HUES64 (cell line): ENCODE measurements around the gene ZNF169.
"Not testable (repeated sequence)": the region's sequence is repeated elsewhere in the genome, so short reads cannot be mapped to it uniquely, and the experiment has no call there.

ENCODE experiments used
- H3K27ac ChIP-seq: 2 replicates; pipeline ENCODE4 v1.7.0; 2013; ENCODE audit warnings: low read depth, low read length, inconsistent platforms
- H3K27me3 ChIP-seq: 2 replicates; pipeline ENCODE4 v1.6.1; 2013; ENCODE audit warnings: mild to moderate bottlenecking, low read length; ENCODE audit not compliant: insufficient read depth
- H3K36me3 ChIP-seq: 2 replicates; pipeline ENCODE4 v1.6.1; 2013; ENCODE audit warnings: mild to moderate bottlenecking, low read length; ENCODE audit not compliant: insufficient read depth
- H3K4me1 ChIP-seq: 2 replicates; pipeline ENCODE4 v1.6.1; 2013; ENCODE audit warnings: mild to moderate bottlenecking, low read length, moderate library complexity; ENCODE audit not compliant: insufficient read depth
- H3K4me3 ChIP-seq: 2 replicates; pipeline ENCODE4 v1.5.1; 2013; ENCODE audit warnings: mild to moderate bottlenecking, low read length, moderate library complexity
- H3K9ac ChIP-seq: 2 replicates; pipeline ENCODE4 v1.6.1; 2013; ENCODE audit warnings: mild to moderate bottlenecking, low read depth, low read length
- H3K9me3 ChIP-seq: 2 replicates; pipeline ENCODE4 v1.6.1; 2013; ENCODE audit warnings: low read depth, low read length; ENCODE audit not compliant: insufficient read depth
- WGBS: fragments of 150-250, 120-280 bp; methylation state at CpG from one replicate; pipeline ENCODE4 v1.1.7; 2013; ENCODE audit warnings: missing lambda C conversion rate; 5-methylcytosine and 5-hydroxymethylcytosine counted together

The ZNF169 gene

DNA sequence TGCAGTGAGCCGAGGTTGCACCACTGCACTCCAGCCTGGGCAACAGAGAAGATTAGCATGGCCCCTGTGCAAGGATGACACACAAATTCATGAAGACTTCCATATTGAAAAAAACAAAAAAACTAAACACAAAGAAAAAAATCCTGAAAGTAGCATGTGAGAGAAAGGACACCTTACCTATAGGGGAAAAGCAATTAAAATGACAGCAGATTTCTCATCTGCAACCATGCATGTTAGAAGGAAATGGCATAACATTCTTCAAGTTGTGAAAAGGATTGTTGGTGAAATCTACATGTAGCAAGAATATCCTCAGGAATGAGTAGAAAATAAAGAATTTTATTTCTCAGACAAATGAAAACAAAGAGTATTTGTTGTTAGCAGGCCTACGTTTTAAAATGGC lies 13.4 kb upstream of the ZNF169 start:
- 92% methylated on average over 2 of the region's 2 CpGs for WGBS
- H3K27ac ChIP-seq = no peak overlapping the region
- H3K36me3 ChIP-seq = no peaks in the 10 kb centered on the region

GRCh38 chr9:94250456-94250855 lies 8.6 kb upstream of the ZNF169 start:
- H3K27me3 ChIP-seq = no peaks in the 10 kb centered on the region
- 70% methylated on average over 4 of the region's 4 CpGs for WGBS
- H3K4me1 ChIP-seq = no peaks in the 10 kb centered on the region
- no peak overlapping the region for H3K27ac ChIP-seq
- H3K9me3 ChIP-seq = no peaks in the 10 kb centered on the region
- H3K9ac ChIP-seq = no peak overlapping the region
- H3K4me3 ChIP-seq = no peak overlapping the region
- no peaks in the 10 kb centered on the region for H3K36me3 ChIP-seq

More for the DNA sequence above, 13.4 kb upstream of the ZNF169 start:
- H3K27me3 ChIP-seq = no peaks in the 10 kb centered on the region
- no peaks in the 10 kb centered on the region for H3K4me1 ChIP-seq
- H3K9me3 ChIP-seq = no peaks in the 10 kb centered on the region
- H3K4me3 ChIP-seq = no peak overlapping the region
- no peak overlapping the region for H3K9ac ChIP-seq

DNA sequence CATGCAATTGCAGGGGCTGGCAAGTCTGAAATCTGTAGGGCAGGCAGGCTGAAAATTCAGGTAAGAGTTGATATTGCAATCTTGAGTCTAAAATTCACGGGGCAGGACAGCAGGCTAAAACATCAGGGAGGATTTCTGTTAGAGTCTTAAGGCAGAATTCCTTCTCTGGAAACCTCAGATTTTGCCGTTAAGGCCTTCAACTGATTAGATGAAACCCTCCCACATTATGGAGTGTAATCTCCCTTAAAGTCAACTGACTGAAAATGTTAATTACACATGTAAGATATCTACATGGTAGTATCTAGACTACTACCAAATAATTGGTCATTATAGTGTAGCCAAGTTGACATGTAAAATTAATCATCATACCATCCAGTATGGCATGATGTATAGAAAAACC lies 3.1 kb upstream of the ZNF169 start:
- no peaks in the 10 kb centered on the region for H3K9me3 ChIP-seq
- H3K4me3 ChIP-seq = no peak overlapping the region
- H3K27ac ChIP-seq = no peak overlapping the region
- H3K4me1 ChIP-seq = no peaks in the 10 kb centered on the region; the same call in 1 of the 2 replicates
- H3K27me3 ChIP-seq = no peaks in the 10 kb centered on the region
- no peak overlapping the region for H3K9ac ChIP-seq
- WGBS = 83% methylated on average over 2 of the region's 2 CpGs
- H3K36me3 ChIP-seq = no peaks in the 10 kb centered on the region

- 97% methylated on average over 3 of the region's 3 CpGs for WGBS
- H3K9me3 ChIP-seq = peaks cover 31% of the 10 kb centered on the region
- H3K9ac ChIP-seq, H3K27ac ChIP-seq, H3K27me3 ChIP-seq, H3K4me3 ChIP-seq, H3K36me3 ChIP-seq, H3K4me1 ChIP-seq: not testable (repeated sequence)
Measured at GRCh38 chr9:94265626-94266402, 6.7 kb downstream of the ZNF169 start.

GRCh38 chr9:94269264-94269663 lies 10.2 kb downstream of the ZNF169 start:
- Histone ChIP-seq H3K36me3 (peaks cover 7% of the 10 kb centered on the region; the same call in 1 of the 2 replicates), H3K27me3 (no peaks in the 10 kb centered on the region), H3K9ac (no peak overlapping the region), H3K4me3 (no peak overlapping the region), H3K4me1 (no peaks in the 10 kb centered on the region), H3K9me3 (peaks cover 31% of the 10 kb centered on the region), H3K27ac (no peak overlapping the region)
- 97% methylated on average over 6 of the region's 8 CpGs for WGBS

- Histone ChIP-seq H3K27ac (no peak overlapping the region), H3K36me3 (0 out of 2 replicates have a peak, but pooled peaks cover 2% of the 10 kb centered on the region), H3K27me3 (no peaks in the 10 kb centered on the region), H3K4me3 (no peak overlapping the region), H3K9ac (no peak overlapping the region), H3K4me1 (no peaks in the 10 kb centered on the region), H3K9me3 (peaks cover 31% of the 10 kb centered on the region)
- WGBS = 89% methylated on average over 1 of the region's 1 CpG
Measured at GRCh38 chr9:94270009-94270408, 10.9 kb downstream of the ZNF169 start.

DNA sequence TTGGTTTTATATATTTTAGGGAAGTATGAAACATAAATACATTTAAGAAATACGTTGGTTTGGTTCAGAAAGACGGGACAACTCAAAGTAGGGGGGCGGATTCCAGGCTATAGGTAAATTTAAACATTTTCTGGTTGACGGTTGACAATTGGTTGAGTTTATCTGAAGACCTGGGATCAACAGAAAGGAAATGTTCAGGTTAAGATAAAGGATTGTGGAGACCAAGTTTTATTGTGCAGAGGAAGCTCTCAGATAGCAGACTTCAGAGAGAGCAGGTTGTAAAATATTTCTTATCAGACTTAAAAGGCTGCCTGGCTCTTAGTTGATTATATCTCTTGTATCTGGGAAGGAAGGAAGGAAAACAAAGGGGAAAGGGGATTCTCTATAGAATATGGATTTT lies 17.9 kb downstream of the ZNF169 start:
- not testable (repeated sequence) for H3K4me1 ChIP-seq, H3K4me3 ChIP-seq, H3K27ac ChIP-seq, H3K9ac ChIP-seq, H3K9me3 ChIP-seq, H3K27me3 ChIP-seq
- H3K36me3 ChIP-seq = peaks cover 28% of the 10 kb centered on the region
- 94% methylated on average over 4 of the region's 4 CpGs for WGBS

DNA sequence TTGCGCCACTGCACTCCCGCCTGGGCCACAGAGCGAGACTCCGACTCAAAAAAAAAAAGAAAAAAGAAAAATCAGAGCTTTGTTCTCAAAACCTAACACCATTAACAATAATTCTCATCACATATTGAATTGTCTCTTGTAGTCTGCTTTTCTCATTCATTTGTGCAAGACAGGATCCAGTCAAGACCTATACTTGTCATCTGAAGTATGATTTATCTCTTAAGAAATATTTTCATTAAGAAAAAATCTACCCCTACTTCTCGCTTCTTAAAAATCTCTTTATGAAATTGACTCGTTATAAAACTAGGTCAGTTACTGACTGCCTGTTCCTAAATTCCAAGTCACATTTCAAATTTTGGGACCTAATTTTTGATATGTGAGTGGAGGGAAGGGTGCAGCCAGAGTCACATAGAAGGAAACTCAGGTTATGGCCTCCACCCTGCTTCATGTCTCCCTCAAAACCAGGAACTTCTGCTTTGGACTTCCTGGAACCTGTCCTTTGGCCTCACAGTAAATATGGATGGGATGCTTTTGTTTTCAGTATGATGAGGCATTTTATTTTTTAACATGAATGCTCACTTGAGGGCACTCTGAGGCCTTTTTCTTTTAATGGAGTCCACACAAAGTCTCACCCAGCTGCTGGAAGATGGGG lies 18.9 kb downstream of the ZNF169 start:
- 97% methylated on average over 6 of the region's 6 CpGs for WGBS
- no peak overlapping the region for H3K4me3 ChIP-seq
- no peak overlapping the region for H3K27ac ChIP-seq
- H3K9ac ChIP-seq = no peak overlapping the region
- H3K36me3 ChIP-seq = peaks cover 28% of the 10 kb centered on the region
- no peaks in the 10 kb centered on the region for H3K27me3 ChIP-seq
- no peaks in the 10 kb centered on the region for H3K4me1 ChIP-seq
- peaks cover 7% of the 10 kb centered on the region for H3K9me3 ChIP-seq

DNA sequence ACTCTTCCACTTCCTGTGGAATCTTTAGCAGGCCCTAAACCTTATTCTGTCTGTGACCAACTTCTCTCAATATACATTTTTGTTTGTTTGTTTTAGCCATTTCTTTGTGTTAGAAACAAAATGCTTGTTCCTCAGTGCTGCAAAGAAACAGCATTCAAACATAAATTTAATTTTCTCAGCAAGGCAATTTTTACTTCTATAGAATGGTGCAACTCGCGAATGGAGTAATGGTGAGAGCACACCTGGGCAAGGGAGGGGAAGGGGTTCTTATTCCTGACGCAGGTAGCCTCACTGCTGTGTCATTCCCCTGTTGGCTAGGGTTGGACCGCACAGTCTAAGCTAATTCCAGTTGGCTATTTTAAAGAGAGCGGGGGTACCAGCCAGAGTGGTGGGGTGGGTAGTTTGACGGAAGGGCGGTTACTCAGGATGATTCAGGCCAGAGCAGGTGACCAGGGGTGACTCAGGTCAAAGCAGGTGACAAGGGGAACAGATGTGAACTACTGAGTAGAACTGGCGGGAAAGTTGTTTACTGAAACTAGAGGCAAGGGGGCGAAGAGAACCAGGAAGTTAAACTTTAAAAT lies 21.4 kb downstream of the ZNF169 start:
- Histone ChIP-seq H3K4me3 (no peak overlapping the region), H3K9me3 (peaks cover 7% of the 10 kb centered on the region), H3K36me3 (peaks cover 28% of the 10 kb centered on the region), H3K4me1 (no peaks in the 10 kb centered on the region), H3K27ac (no peak overlapping the region), H3K27me3 (no peaks in the 10 kb centered on the region), H3K9ac (no peak overlapping the region)
- WGBS = 94% methylated on average over 8 of the region's 9 CpGs

DNA sequence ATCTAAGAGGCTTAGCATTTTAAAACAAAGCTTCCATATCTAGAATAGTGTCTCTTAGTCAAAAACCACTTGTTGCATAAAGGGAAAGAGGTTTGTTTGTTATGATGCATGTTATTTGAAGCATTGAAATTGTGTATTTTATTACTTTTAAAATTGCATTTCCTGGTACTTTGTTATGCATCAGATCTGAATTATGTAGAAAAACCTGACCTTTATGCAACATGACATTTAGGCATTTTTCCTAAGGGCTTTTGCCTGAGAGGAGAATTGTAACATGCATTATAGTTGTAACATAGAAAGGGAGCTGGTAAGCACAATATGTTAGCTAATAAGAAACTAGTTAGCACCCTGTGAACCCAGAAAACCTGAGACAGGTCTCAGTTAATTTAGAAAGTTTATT lies 22.0 kb downstream of the ZNF169 start:
- H3K27me3 ChIP-seq = no peaks in the 10 kb centered on the region
- H3K9ac ChIP-seq = no peak overlapping the region
- H3K4me3 ChIP-seq = no peak overlapping the region

DNA sequence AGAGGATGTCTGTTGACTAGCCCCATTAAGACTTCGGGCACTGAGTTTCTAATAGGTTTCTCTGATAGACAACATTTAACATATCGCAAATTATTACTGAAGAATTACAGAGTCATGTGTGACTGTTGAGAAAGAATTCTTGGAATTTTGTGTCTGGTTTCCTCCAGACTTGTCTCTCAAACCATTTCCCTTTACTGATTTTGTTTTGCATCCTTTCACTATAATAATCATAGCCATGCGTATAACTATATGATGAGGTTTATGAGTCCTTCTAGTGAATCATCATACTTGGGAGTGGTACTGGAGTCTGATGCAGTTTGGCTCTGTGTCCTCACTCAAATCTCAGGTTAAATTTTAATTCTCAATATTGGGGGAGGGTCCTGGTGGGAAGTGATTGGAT lies 27.0 kb downstream of the ZNF169 start:
- H3K9me3 ChIP-seq = peaks cover under 1% of the 10 kb centered on the region; the same call in 1 of the 2 replicates
- H3K27me3 ChIP-seq = no peaks in the 10 kb centered on the region
- no peak overlapping the region for H3K4me3 ChIP-seq
- no peaks in the 10 kb centered on the region for H3K4me1 ChIP-seq
- no peak overlapping the region for H3K27ac ChIP-seq
- no peak overlapping the region for H3K9ac ChIP-seq
- 92% methylated on average over 2 of the region's 3 CpGs for WGBS
- peaks cover 8% of the 10 kb centered on the region for H3K36me3 ChIP-seq

More for the DNA sequence above, 22.0 kb downstream of the ZNF169 start:
- Histone ChIP-seq H3K27ac (no peak overlapping the region), H3K9me3 (peaks cover 7% of the 10 kb centered on the region), H3K36me3 (peaks cover 28% of the 10 kb centered on the region), H3K4me1 (no peaks in the 10 kb centered on the region)
